ENCODE measurements around the gene PGS1. TPM values are rescaled to one million over a fixed set of nuclear protein-coding genes. Genes with fewer than 3 reads are reported as not detected.
A peak's percentile ranks its signal among the peaks of the same experiment; 100 is the strongest.

The PGS1 gene
- total RNA-seq, 2 donors from 2014 or later: 81.6 to 101 TPM

GRCh38 chr17:78435330-78436005 lies 57.0 kb downstream of the PGS1 start:
- no peaks in the 10 kb centered on the region for H3K36me3 Mint-ChIP-seq (ENCODE audit: insufficient read depth in 2 of 2)
- no peaks in the 10 kb centered on the region for H3K4me1 Mint-ChIP-seq (ENCODE audit: low read depth)

GRCh38 chr17:78437508-78438169 lies 59.2 kb downstream of the PGS1 start:
- peak overlapping the region; percentile 45 for H3K27ac Mint-ChIP-seq
- DNase-seq: no peak
- no peaks in the 10 kb centered on the region for H3K4me1 Mint-ChIP-seq (ENCODE audit: low read depth)
- H3K9me3 Mint-ChIP-seq: peaks cover 0 to 2% of the 10 kb centered on the region in 2 donors
- ATAC-seq (replicated peaks in 1 of 2): peak; percentile 10 to 16
- no peaks in the 10 kb centered on the region for H3K27me3 Mint-ChIP-seq (ENCODE audit: low read depth)
- H3K36me3 Mint-ChIP-seq (ENCODE audit: insufficient read depth in 2 of 2): no peaks in the 10 kb centered on the region
- H3K4me3 Mint-ChIP-seq: no peak overlapping the region

More at GRCh38 chr17:78435330-78436005, 57.0 kb downstream of the PGS1 start:
- Mint-ChIP-seq H3K9me3 (peaks cover 0 to 2% of the 10 kb centered on the region in 2 donors), H3K27me3 (ENCODE audit: low read depth) (no peaks in the 10 kb centered on the region), H3K4me3 (no peak overlapping the region), H3K27ac (peak overlapping the region; percentile 28)
- no peak for DNase-seq
- peak in 1 of 2 donors; percentile 9 for ATAC-seq (replicated peaks in 1 of 2)

GRCh38 chr17:78438271-78438691 lies 59.8 kb downstream of the PGS1 start:
- Mint-ChIP-seq H3K27ac (no peak overlapping the region), H3K4me3 (no peak overlapping the region), H3K36me3 (ENCODE audit: insufficient read depth in 2 of 2) (no peaks in the 10 kb centered on the region), H3K4me1 (ENCODE audit: low read depth) (no peaks in the 10 kb centered on the region), H3K27me3 (ENCODE audit: low read depth) (no peaks in the 10 kb centered on the region), H3K9me3 (peaks cover 0 to 2% of the 10 kb centered on the region in 2 donors)
- DNase-seq (no peak), ATAC-seq (replicated peaks in 1 of 2) (peak in 1 of 2 donors; percentile 3)

- Mint-ChIP-seq H3K27ac (no peak overlapping the region), H3K4me3 (no peak overlapping the region), H3K4me1 (ENCODE audit: low read depth) (no peaks in the 10 kb centered on the region), H3K9me3 (peaks cover 0 to 2% of the 10 kb centered on the region in 2 donors), H3K36me3 (ENCODE audit: insufficient read depth in 2 of 2) (no peaks in the 10 kb centered on the region), H3K27me3 (ENCODE audit: low read depth) (no peaks in the 10 kb centered on the region)
- ATAC-seq (replicated peaks in 1 of 2) (no peak), DNase-seq (no peak)
Observed at GRCh38 chr17:78438694-78439325, 60.4 kb downstream of the PGS1 start.

GRCh38 chr17:78441271-78441971 lies 63.0 kb downstream of the PGS1 start:
- no peaks in the 10 kb centered on the region for H3K27me3 Mint-ChIP-seq (ENCODE audit: low read depth)
- no peak overlapping the region for H3K27ac Mint-ChIP-seq
- H3K36me3 Mint-ChIP-seq (ENCODE audit: insufficient read depth in 2 of 2): no peaks in the 10 kb centered on the region
- H3K9me3 Mint-ChIP-seq: peaks cover 0 to 2% of the 10 kb centered on the region in 2 donors
- no peak overlapping the region for H3K4me3 Mint-ChIP-seq
- H3K4me1 Mint-ChIP-seq (ENCODE audit: low read depth): no peaks in the 10 kb centered on the region
- ATAC-seq (replicated peaks in 1 of 2) (peak; percentile 22 to 70), DNase-seq (no peak)

- Mint-ChIP-seq H3K4me1 (ENCODE audit: low read depth) (no peaks in the 10 kb centered on the region), H3K36me3 (ENCODE audit: insufficient read depth in 2 of 2) (no peaks in the 10 kb centered on the region), H3K27me3 (ENCODE audit: low read depth) (no peaks in the 10 kb centered on the region), H3K4me3 (no peak overlapping the region), H3K9me3 (peaks cover 0 to 2% of the 10 kb centered on the region in 2 donors), H3K27ac (no peak overlapping the region)
- no peak for DNase-seq
- ATAC-seq (replicated peaks in 1 of 2): peak in 1 of 2 donors; percentile 28
Observed at GRCh38 chr17:78442648-78443218, 64.3 kb downstream of the PGS1 start.

- no peaks in the 10 kb centered on the region for H3K27me3 Mint-ChIP-seq (ENCODE audit: low read depth)
- no peak for ATAC-seq (replicated peaks in 1 of 2)
- H3K27ac Mint-ChIP-seq: no peak overlapping the region
- H3K36me3 Mint-ChIP-seq (ENCODE audit: insufficient read depth in 2 of 2): no peaks in the 10 kb centered on the region
- no peak for DNase-seq
- no peak overlapping the region for H3K4me3 Mint-ChIP-seq
- no peaks in the 10 kb centered on the region for H3K4me1 Mint-ChIP-seq (ENCODE audit: low read depth)
- peaks cover 0 to 2% of the 10 kb centered on the region in 2 donors for H3K9me3 Mint-ChIP-seq
Observed at GRCh38 chr17:78444392-78444791, 65.9 kb downstream of the PGS1 start.

GRCh38 chr17:78446833-78447232 lies 68.4 kb downstream of the PGS1 start:
- no peaks in the 10 kb centered on the region for H3K4me1 Mint-ChIP-seq (ENCODE audit: low read depth)
- H3K27me3 Mint-ChIP-seq (ENCODE audit: low read depth): no peaks in the 10 kb centered on the region
- peaks cover 0 to 2% of the 10 kb centered on the region in 2 donors for H3K9me3 Mint-ChIP-seq
- no peak overlapping the region for H3K4me3 Mint-ChIP-seq
- DNase-seq: no peak
- H3K27ac Mint-ChIP-seq: no peak overlapping the region
- ATAC-seq (replicated peaks in 1 of 2): no peak
- H3K36me3 Mint-ChIP-seq (ENCODE audit: insufficient read depth in 2 of 2): no peaks in the 10 kb centered on the region

- ATAC-seq (replicated peaks in 1 of 2) (no peak), DNase-seq (no peak)
- H3K4me3 Mint-ChIP-seq: no peak overlapping the region
- H3K36me3 Mint-ChIP-seq (ENCODE audit: insufficient read depth in 2 of 2): no peaks in the 10 kb centered on the region
- no peak overlapping the region for H3K27ac Mint-ChIP-seq
- no peaks in the 10 kb centered on the region for H3K27me3 Mint-ChIP-seq (ENCODE audit: low read depth)
- H3K9me3 Mint-ChIP-seq: peaks cover 0 to 2% of the 10 kb centered on the region in 2 donors
- H3K4me1 Mint-ChIP-seq (ENCODE audit: low read depth): no peaks in the 10 kb centered on the region
Observed at GRCh38 chr17:78448356-78448993, 70.0 kb downstream of the PGS1 start.

GRCh38 chr17:78449983-78450595 lies 71.6 kb downstream of the PGS1 start:
- DNase-seq (no peak), ATAC-seq (replicated peaks in 1 of 2) (no peak)
- no peak overlapping the region for H3K27ac Mint-ChIP-seq
- no peaks in the 10 kb centered on the region for H3K4me1 Mint-ChIP-seq (ENCODE audit: low read depth)
- H3K9me3 Mint-ChIP-seq: peaks cover 0 to 2% of the 10 kb centered on the region in 2 donors
- H3K36me3 Mint-ChIP-seq (ENCODE audit: insufficient read depth in 2 of 2): no peaks in the 10 kb centered on the region
- no peaks in the 10 kb centered on the region for H3K27me3 Mint-ChIP-seq (ENCODE audit: low read depth)
- H3K4me3 Mint-ChIP-seq: no peak overlapping the region

GRCh38 chr17:78450696-78451345 lies 72.4 kb downstream of the PGS1 start:
- H3K9me3 Mint-ChIP-seq: peaks cover 0 to 2% of the 10 kb centered on the region in 2 donors
- H3K27ac Mint-ChIP-seq: no peak overlapping the region
- no peak for DNase-seq
- H3K27me3 Mint-ChIP-seq (ENCODE audit: low read depth): no peaks in the 10 kb centered on the region
- no peak overlapping the region for H3K4me3 Mint-ChIP-seq
- no peak for ATAC-seq (replicated peaks in 1 of 2)
- H3K36me3 Mint-ChIP-seq (ENCODE audit: insufficient read depth in 2 of 2): no peaks in the 10 kb centered on the region
- no peaks in the 10 kb centered on the region for H3K4me1 Mint-ChIP-seq (ENCODE audit: low read depth)

- Mint-ChIP-seq H3K36me3 (ENCODE audit: insufficient read depth in 2 of 2) (no peaks in the 10 kb centered on the region), H3K4me1 (ENCODE audit: low read depth) (no peaks in the 10 kb centered on the region), H3K27ac (no peak overlapping the region), H3K27me3 (ENCODE audit: low read depth) (no peaks in the 10 kb centered on the region), H3K9me3 (peaks cover 0 to 2% of the 10 kb centered on the region in 2 donors), H3K4me3 (no peak overlapping the region)
- DNase-seq (no peak), ATAC-seq (replicated peaks in 1 of 2) (no peak)
Observed at GRCh38 chr17:78451753-78452152, 73.3 kb downstream of the PGS1 start.

Measured in activated T-cell treated with anti-CD3 and anti-CD28 coated beads, Interleukin-2, amount 50 U/mL, for 72 hours (primary cell).